Parathyroid adenoma (tissue), 2 donors: ENCODE data around the gene ITPKC.

Experiments used
- H2AFZ ChIP-seq: fragments of 300-600 bp; sonication (generic); one replicate; pipeline ENCODE4 v1.7.0; 2017; ENCODE audit warnings: antibody characterized with exemption, mild to moderate bottlenecking
- H3K27ac ChIP-seq: fragments of 300-600 bp; sonication (generic); one replicate; pipeline ENCODE4 v1.7.0; 2017
- H3K27me3 ChIP-seq: fragments of 300-600 bp; sonication (generic); one replicate; pipeline ENCODE4 v1.7.0; 2017; ENCODE audit warnings: low read length; ENCODE audit not compliant: control insufficient read depth, insufficient read depth
- H3K36me3 ChIP-seq: fragments of 300-600 bp; sonication (generic); one replicate; pipeline ENCODE4 v1.7.0; 2017; ENCODE audit warnings: low read length; ENCODE audit not compliant: control insufficient read depth, insufficient read depth
- H3K4me1 ChIP-seq: fragments of 300-600 bp; sonication (generic); one replicate; pipeline ENCODE4 v1.7.0; 2017; ENCODE audit warnings: control low read depth
- H3K4me2 ChIP-seq: fragments of 300-600 bp; sonication (generic); one replicate; pipeline ENCODE4 v1.7.0; 2017; ENCODE audit warnings: low read length
- H3K4me3 ChIP-seq: fragments of 300-600 bp; sonication (generic); one replicate; pipeline ENCODE4 v1.7.0; 2017; ENCODE audit warnings: low read depth, low read length
- H3K79me2 ChIP-seq: fragments of 300-600 bp; sonication (generic); one replicate; pipeline ENCODE4 v1.7.0; 2017; ENCODE audit warnings: control low read depth
- H3K9ac ChIP-seq: fragments of 300-600 bp; sonication (generic); one replicate; pipeline ENCODE4 v1.7.0; 2017; ENCODE audit warnings: mild to moderate bottlenecking
- H3K9me3 ChIP-seq: fragments of 300-600 bp; sonication (generic); one replicate; pipeline ENCODE4 v1.7.0; 2017; ENCODE audit warnings: low read length; ENCODE audit not compliant: control insufficient read depth
- TF ChIP-seq, protein P1 (sequence below): fragments of 300-600 bp; sonication (generic); IDR thresholded peaks from one replicate; pipeline ENCODE4 v1.7.0; 2017; ENCODE audit warnings: antibody characterized with exemption, mild to moderate bottlenecking
- donor health status: primary hyperparathyroidism.

Gene ITPKC

DNA sequence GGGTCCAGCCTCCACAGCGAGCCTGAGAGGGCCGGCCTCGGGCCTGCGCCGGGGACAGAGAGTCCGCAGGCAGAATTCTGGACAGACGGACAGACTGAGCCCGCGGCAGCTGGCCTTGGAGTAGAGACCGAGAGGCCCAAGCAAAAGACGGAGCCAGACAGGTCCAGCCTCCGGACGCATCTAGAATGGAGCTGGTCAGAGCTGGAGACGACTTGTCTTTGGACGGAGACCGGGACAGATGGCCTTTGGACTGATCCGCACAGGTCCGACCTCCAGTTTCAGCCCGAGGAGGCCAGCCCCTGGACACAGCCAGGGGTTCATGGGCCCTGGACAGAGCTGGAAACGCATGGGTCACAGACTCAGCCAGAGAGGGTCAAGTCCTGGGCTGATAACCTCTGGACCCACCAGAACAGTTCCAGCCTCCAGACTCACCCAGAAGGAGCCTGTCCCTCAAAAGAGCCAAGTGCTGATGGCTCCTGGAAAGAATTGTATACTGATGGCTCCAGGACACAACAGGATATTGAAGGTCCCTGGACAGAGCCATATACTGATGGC, 490 bp downstream of the ITPKC start:
- Histone ChIP-seq H3K9me3 (no peaks in the 10 kb centered on the region), H3K4me1 (peaks cover 23% of the 10 kb centered on the region), H2AFZ (peak overlapping the region; percentile 90), H3K27me3 (no peaks in the 10 kb centered on the region), H3K4me3 (peak overlapping the region; percentile 92), H3K9ac (peak overlapping the region; percentile 81), H3K79me2 (peaks cover 43% of the 10 kb centered on the region), H3K4me2 (peak overlapping the region; percentile 98), H3K36me3 (no peaks in the 10 kb centered on the region), H3K27ac (peak overlapping the region; percentile 87)
- TF ChIP-seq, protein P1, sequence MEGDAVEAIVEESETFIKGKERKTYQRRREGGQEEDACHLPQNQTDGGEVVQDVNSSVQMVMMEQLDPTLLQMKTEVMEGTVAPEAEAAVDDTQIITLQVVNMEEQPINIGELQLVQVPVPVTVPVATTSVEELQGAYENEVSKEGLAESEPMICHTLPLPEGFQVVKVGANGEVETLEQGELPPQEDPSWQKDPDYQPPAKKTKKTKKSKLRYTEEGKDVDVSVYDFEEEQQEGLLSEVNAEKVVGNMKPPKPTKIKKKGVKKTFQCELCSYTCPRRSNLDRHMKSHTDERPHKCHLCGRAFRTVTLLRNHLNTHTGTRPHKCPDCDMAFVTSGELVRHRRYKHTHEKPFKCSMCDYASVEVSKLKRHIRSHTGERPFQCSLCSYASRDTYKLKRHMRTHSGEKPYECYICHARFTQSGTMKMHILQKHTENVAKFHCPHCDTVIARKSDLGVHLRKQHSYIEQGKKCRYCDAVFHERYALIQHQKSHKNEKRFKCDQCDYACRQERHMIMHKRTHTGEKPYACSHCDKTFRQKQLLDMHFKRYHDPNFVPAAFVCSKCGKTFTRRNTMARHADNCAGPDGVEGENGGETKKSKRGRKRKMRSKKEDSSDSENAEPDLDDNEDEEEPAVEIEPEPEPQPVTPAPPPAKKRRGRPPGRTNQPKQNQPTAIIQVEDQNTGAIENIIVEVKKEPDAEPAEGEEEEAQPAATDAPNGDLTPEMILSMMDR = no peak

DNA sequence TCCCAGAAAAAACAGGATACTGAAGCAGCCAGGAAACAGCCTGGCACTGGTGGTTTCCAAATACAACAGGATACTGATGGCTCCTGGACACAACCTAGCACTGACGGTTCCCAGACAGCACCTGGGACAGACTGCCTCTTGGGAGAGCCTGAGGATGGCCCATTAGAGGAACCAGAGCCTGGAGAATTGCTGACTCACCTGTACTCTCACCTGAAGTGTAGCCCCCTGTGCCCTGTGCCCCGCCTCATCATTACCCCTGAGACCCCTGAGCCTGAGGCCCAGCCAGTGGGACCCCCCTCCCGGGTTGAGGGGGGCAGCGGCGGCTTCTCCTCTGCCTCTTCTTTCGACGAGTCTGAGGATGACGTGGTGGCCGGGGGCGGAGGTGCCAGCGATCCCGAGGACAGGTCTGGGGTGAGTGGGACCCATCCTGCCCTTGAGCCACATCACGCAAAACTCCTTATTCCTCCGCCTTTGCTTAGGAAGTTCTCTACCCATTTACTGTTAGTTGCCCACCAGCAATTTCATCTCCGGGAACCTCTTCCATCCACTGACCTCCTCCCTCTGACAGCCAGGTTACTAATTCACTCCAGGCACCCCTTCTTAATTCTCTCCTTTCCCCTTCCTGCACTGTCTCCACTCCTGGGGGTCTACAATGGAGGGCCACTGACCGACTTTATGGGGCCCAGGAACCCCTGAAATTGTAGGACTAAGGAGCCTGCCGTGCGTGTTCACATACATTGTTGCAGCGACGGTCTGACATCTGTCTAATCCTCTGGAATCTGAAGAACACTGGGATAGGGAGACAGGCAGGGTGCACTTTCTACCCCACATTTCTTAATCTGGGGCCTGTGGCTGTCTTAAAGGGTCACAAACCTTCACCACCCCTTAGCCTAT, 1.2 kb downstream of the ITPKC start:
- Histone ChIP-seq H2AFZ (peak overlapping the region; percentile 57), H3K9ac (no peak overlapping the region), H3K27ac (peak overlapping the region; percentile 87), H3K27me3 (no peaks in the 10 kb centered on the region), H3K4me1 (peaks cover 23% of the 10 kb centered on the region), H3K4me3 (peak overlapping the region; percentile 92), H3K36me3 (no peaks in the 10 kb centered on the region), H3K79me2 (peaks cover 46% of the 10 kb centered on the region), H3K4me2 (peak overlapping the region; percentile 98), H3K9me3 (no peaks in the 10 kb centered on the region)
- TF ChIP-seq, protein P1 = no peak

DNA sequence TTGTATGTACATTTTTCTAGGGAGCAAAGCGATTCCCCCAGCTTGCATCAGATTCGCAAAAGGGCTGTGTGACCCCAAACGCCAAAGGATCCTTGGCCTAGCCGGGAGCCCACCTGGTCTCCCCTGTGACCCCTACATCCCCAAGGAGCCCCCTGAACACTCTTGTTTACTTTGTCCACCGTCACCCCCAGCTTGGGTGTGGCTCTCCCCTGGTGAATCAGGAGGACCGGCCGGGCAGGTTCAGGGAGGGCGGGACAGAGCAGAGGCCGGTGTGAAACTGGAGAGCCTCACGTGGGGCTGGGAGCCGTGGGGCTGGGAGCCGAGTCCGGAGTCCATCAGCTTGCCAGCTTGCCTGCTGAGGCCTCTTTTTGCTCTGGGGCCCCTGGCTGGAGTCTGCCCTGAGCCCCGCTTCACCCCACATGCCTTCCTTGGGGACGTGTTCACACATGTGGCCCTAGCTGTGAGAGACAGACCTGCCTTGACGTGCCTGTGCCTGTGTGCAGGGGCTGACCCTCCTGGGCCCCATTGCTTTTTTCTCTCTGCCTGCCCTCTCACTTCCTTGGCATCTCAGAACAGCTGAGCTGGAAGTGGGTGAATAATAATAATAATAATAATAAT, 2.0 kb downstream of the ITPKC start:
- Histone ChIP-seq H3K9ac (no peak overlapping the region), H3K4me1 (peaks cover 23% of the 10 kb centered on the region), H3K27me3 (no peaks in the 10 kb centered on the region), H2AFZ (peak overlapping the region; percentile 57), H3K36me3 (no peaks in the 10 kb centered on the region), H3K4me3 (peak overlapping the region; percentile 92), H3K9me3 (no peaks in the 10 kb centered on the region), H3K79me2 (peaks cover 47% of the 10 kb centered on the region), H3K27ac (peak overlapping the region; percentile 87), H3K4me2 (peak overlapping the region; percentile 98)
- TF ChIP-seq, protein P1 = no peak

DNA sequence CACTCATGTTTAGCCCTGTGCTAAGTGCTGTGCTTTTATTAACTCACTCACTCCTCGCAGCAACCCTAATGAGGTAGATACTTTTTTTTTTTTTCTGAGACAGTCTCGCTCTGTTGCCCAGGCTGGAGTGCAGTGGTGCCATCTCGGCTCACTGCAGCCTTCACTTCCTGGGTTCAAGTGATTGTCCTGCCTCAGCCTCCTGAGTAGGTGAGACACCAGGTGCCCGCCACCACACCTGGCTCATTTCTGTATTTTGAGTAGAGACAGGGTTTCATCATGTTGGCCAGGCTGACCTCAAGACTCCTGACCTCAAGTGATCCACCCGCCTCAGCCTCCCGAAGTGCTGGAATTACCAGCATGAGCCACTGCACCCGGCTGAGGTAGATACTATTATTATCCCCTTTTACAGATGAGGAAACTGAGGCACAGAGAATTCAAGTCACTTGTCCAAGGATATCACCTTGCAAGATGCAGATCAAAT, 2.5 kb downstream of the ITPKC start:
- TF ChIP-seq, protein P1 = no peak
- no peaks in the 10 kb centered on the region for H3K9me3 ChIP-seq
- peaks cover 47% of the 10 kb centered on the region for H3K79me2 ChIP-seq
- H3K4me3 ChIP-seq = peak overlapping the region; percentile 92
- H2AFZ ChIP-seq = no peak overlapping the region
- H3K27me3 ChIP-seq = no peaks in the 10 kb centered on the region
- H3K27ac ChIP-seq = peak overlapping the region; percentile 87
- H3K4me1 ChIP-seq = peaks cover 20% of the 10 kb centered on the region
- H3K4me2 ChIP-seq = peak overlapping the region; percentile 48
- H3K9ac ChIP-seq = no peak overlapping the region
- no peaks in the 10 kb centered on the region for H3K36me3 ChIP-seq
